Measurements from ENCODE around the gene BCL2L12.
"Not testable (repeated sequence)": the region's sequence is repeated elsewhere in the genome, so short reads cannot be mapped to it uniquely, and the experiment has no call there.

Gene BCL2L12

GRCh38 chr19:49700563-49700962 lies 34.8 kb downstream of the BCL2L12 start:
- no peak overlapping the region for H3K27ac ChIP-seq
- DNase-seq (ENCODE audit: low read depth, low spot score), result no peak

GRCh38 chr19:49701271-49701786 lies 35.6 kb downstream of the BCL2L12 start:
- no peak for DNase-seq (ENCODE audit: low read depth, low spot score)
- no peak overlapping the region for H3K27ac ChIP-seq

GRCh38 chr19:49704888-49705642 lies 39.3 kb downstream of the BCL2L12 start:
- DNase-seq (ENCODE audit: low read depth, low spot score), result no peak
- no peak overlapping the region for H3K27ac ChIP-seq

GRCh38 chr19:49705919-49706318 lies 40.2 kb downstream of the BCL2L12 start:
- H3K27ac ChIP-seq, result no peak overlapping the region
- DNase-seq (ENCODE audit: low read depth, low spot score), result no peak

GRCh38 chr19:49710372-49710951 lies 44.7 kb downstream of the BCL2L12 start:
- H3K27ac ChIP-seq, result no peak overlapping the region
- no peak for DNase-seq (ENCODE audit: low read depth, low spot score)

- no peak overlapping the region for H3K27ac ChIP-seq
- no peak for DNase-seq (ENCODE audit: low read depth, low spot score)
Observed at GRCh38 chr19:49712397-49712859, 46.7 kb downstream of the BCL2L12 start.

- peak; percentile 26 for DNase-seq (ENCODE audit: low read depth, low spot score)
- H3K27ac ChIP-seq, result no peak overlapping the region
Observed at GRCh38 chr19:49713236-49713845, 47.6 kb downstream of the BCL2L12 start.

- no peak for DNase-seq (ENCODE audit: low read depth, low spot score)
- no peak overlapping the region for H3K27ac ChIP-seq
Observed at GRCh38 chr19:49716154-49716553, 50.4 kb downstream of the BCL2L12 start.

GRCh38 chr19:49718511-49718910 lies 52.8 kb downstream of the BCL2L12 start:
- no peak overlapping the region for H3K27ac ChIP-seq
- DNase-seq (ENCODE audit: low read depth, low spot score), result no peak

- H3K27ac ChIP-seq, result no peak overlapping the region
- DNase-seq (ENCODE audit: low read depth, low spot score), result no peak
Observed at GRCh38 chr19:49718991-49719390, 53.3 kb downstream of the BCL2L12 start.

- not testable (repeated sequence) for DNase-seq (ENCODE audit: low read depth, low spot score); H3K27ac ChIP-seq
Observed at GRCh38 chr19:49719420-49719819, 53.7 kb downstream of the BCL2L12 start.

Data from epithelial cell of prostate (primary cell).